HG03108 (cell line): ENCODE data around the gene ZDHHC20.

ENCODE experiments used
- ATAC-seq: cut with Tn5 transposase; IDR thresholded peaks from one replicate; pipeline ENCODE4 v1.9.1; 2021; ENCODE audit warnings: moderate library complexity; ENCODE audit not compliant: unreplicated experiment

ZDHHC20 gene

GRCh38 chr13:21328836-21329477, 130.1 kb downstream of the ZDHHC20 start:
- peak; percentile 35 for ATAC-seq

- ATAC-seq: no peak
Measured at GRCh38 chr13:21328201-21328600, 130.9 kb downstream of the ZDHHC20 start.

- no peak for ATAC-seq
Measured at GRCh38 chr13:21326155-21327031, 132.7 kb downstream of the ZDHHC20 start.

GRCh38 chr13:21324803-21325202, 134.3 kb downstream of the ZDHHC20 start:
- ATAC-seq: no peak

- no peak for ATAC-seq
Measured at GRCh38 chr13:21322988-21323387, 136.1 kb downstream of the ZDHHC20 start.
